Heart right ventricle (tissue), 16 donors: ENCODE results near the gene ENTPD7. TPM values are rescaled to one million over a fixed set of nuclear protein-coding genes. Genes with fewer than 3 reads are reported as not detected.
A peak's percentile ranks its signal among the peaks of the same experiment; 100 is the strongest.
"Not testable (repeated sequence)": the region's sequence is repeated elsewhere in the genome, so short reads cannot be mapped to it uniquely, and the experiment has no call there.

Source experiments
- ATAC-seq, 8 donors: fragments of 200-7000 bp; cut with Tn5 transposase; one replicate each; pipeline ENCODE4 v1.9.1; 2020; ENCODE audit warnings: mild to moderate bottlenecking in 8 of 8, moderate library complexity in 8 of 8, moderate number of reproducible peaks in 1 of 8
- DNase-seq, 2 donors: peaks; one replicate each; pipeline ENCODE4 v3.0.0-alpha.2; 2020
- H3K27ac ChIP-seq, 10 donors: fragments of 200-600 bp; sonication (generic) in 2 of 10; one replicate each; pipeline versions ENCODE4 v1.5.0 to v1.8.0; 2020 to 2022; ENCODE audit warnings: mild to moderate bottlenecking in 3 of 10
- H3K27me3 ChIP-seq, 7 donors: fragments of 200-600 bp; one replicate each; pipeline ENCODE4 v1.8.0; 2021 to 2022; ENCODE audit warnings: mild to moderate bottlenecking in 2 of 7
- H3K36me3 ChIP-seq, 9 donors: fragments of 200-600 bp; sonication (generic) in 1 of 9; one replicate each; pipeline versions ENCODE4 v1.5.0 to v1.8.0; 2020 to 2022; ENCODE audit warnings: mild to moderate bottlenecking in 2 of 9
- H3K4me1 ChIP-seq, 9 donors: fragments of 200-600 bp; sonication (generic) in 1 of 9; one replicate each; pipeline versions ENCODE4 v1.5.0 to v1.8.0; 2020 to 2022; ENCODE audit warnings: mild to moderate bottlenecking in 4 of 9
- H3K4me3 ChIP-seq, 10 donors: fragments of 200-600 bp; sonication (generic) in 2 of 10; one replicate each; pipeline versions ENCODE4 v1.5.0 to v1.8.0; 2020 to 2022; ENCODE audit warnings: mild to moderate bottlenecking in 7 of 10, moderate library complexity in 2 of 10
- H3K9me3 ChIP-seq, 11 donors: fragments of 200-600 bp in 10 of 11; sonication (generic) in 2 of 11; one replicate each; pipeline versions ENCODE4 v1.5.0 to v1.8.0; 2013 to 2022; ENCODE audit warnings: mild to moderate bottlenecking in 2 of 11, control low read depth in 1 of 11, moderate library complexity in 1 of 11
- WGBS, 2 donors: extraction: QIAGEN DNeasy Blood & Tissue Kit; methylation state at CpG; one replicate each; pipeline ENCODE4 v1.1.7; 2013; ENCODE audit warnings: inconsistent platforms in 1 of 2; 5-methylcytosine and 5-hydroxymethylcytosine counted together
- intact Hi-C, 10 donors: fragments of 100-400 bp; cut with DNase I; formaldehyde crosslinking; loops; one replicate each; pipeline versions ENCODE4 v1.11.1 to v1.14.2; 2022
- polyA plus RNA-seq, 2 donors: library from polyadenylated mRNA; stranded (reverse); fragments of 200-250 nt; gene quantifications; one replicate each; pipeline ENCODE4 v1.2.3, GENCODE V29; 2013
- total RNA-seq, 10 donors: library from RNA; stranded (reverse); fragmentation: NEBNext Ultra II Directional in 3 of 10; extraction: Animal tissue kit (Norgen Biotek cat#: 25700) in 3 of 10; gene quantifications; one replicate each; pipeline versions ENCODE4 v1.2.1 to v1.2.4, GENCODE V29; 2021 to 2023
- TF ChIP-seq, protein P1 (sequence below), 9 donors: fragments of 200-600 bp; sonication (generic) in 2 of 9; IDR thresholded peaks; one replicate each; pipeline versions ENCODE4 v1.5.0 to v1.8.0; 2021 to 2022; ENCODE audit warnings: antibody characterized with exemption in 9 of 9, mild to moderate bottlenecking in 5 of 9, moderate library complexity in 1 of 9
- donor health status: Arrhythmogenic right ventricular cardiomyopathy.
- donor health status: ischemic (EF 13 %, LVEDD 7.1; RV severe dilation, severe dysfunction).
- donor health status: healthy with polysubstance abuse.
- donor health status: DM: no; HTN: yes; CAD: no.
- donor health status: DM: no; HTN: no; CAD: no.
- donor health status: ischemic (EF 25% LVEDD 6.9; RV normal size, moderate dysfunction).
- donor health status: ischemic (EF 25% LVEDD 5.7; RV mildly dilated, moderate dysfunction).
- donor health status: healthy.
- donor health status: DM: yes; HTN: yes; CAD: no.
- donor health status: Ischemic cardiomyopathy.
- donor health status: ischemic (EF 35%, LVEDD 5.7; RV mildly dilated, moderate dysfunction).
- donor health status: nonischemic (EF 11% LVEDD 7.7; RV severe dilation, severe dysfunction).
- donor health status: DM: yes; HTN: yes; CAD: no.
- donor health status: PGD.
- donor health status: ischemic (EF 29% LVEDD 5.4; RV normal size, mild dysfunction).
- donor health status: nonischemic (EF 23%, LVEDD 6.1; RV moderate dilation, normal function).

Gene ENTPD7
- total and polyA plus RNA-seq, 12 donors = 0.22 to 3.8 (median 2.3) TPM

- Histone ChIP-seq H3K27me3 (no peaks in the 10 kb centered on the region), H3K4me3 (no peak overlapping the region), H3K9me3 (peaks cover 0 to 27% (median 12%) of the 10 kb centered on the region in 11 donors), H3K4me1 (peaks cover 0 to 39% (median 3%) of the 10 kb centered on the region in 9 donors), H3K36me3 (peaks cover 0 to 100% (median 56%) of the 10 kb centered on the region in 9 donors), H3K27ac (peak overlapping the region in 4 of 10 donors; percentile 19 to 59 (median 49))
- intact Hi-C loops = no loop called here
- ATAC-seq (peak in 3 of 8 donors; percentile 40 to 61 (median 43)), DNase-seq (no peak)
- 50 to 65% methylated on average over 3 of the region's 3 CpGs for WGBS, 2 donors
- TF ChIP-seq, protein P1, sequence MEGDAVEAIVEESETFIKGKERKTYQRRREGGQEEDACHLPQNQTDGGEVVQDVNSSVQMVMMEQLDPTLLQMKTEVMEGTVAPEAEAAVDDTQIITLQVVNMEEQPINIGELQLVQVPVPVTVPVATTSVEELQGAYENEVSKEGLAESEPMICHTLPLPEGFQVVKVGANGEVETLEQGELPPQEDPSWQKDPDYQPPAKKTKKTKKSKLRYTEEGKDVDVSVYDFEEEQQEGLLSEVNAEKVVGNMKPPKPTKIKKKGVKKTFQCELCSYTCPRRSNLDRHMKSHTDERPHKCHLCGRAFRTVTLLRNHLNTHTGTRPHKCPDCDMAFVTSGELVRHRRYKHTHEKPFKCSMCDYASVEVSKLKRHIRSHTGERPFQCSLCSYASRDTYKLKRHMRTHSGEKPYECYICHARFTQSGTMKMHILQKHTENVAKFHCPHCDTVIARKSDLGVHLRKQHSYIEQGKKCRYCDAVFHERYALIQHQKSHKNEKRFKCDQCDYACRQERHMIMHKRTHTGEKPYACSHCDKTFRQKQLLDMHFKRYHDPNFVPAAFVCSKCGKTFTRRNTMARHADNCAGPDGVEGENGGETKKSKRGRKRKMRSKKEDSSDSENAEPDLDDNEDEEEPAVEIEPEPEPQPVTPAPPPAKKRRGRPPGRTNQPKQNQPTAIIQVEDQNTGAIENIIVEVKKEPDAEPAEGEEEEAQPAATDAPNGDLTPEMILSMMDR (IDR thresholded peaks at IDR 0.05) = no peak
These were observed 84.5 kb downstream of the ENTPD7 start for GRCh38 chr10:99743841-99744240.

DNA sequence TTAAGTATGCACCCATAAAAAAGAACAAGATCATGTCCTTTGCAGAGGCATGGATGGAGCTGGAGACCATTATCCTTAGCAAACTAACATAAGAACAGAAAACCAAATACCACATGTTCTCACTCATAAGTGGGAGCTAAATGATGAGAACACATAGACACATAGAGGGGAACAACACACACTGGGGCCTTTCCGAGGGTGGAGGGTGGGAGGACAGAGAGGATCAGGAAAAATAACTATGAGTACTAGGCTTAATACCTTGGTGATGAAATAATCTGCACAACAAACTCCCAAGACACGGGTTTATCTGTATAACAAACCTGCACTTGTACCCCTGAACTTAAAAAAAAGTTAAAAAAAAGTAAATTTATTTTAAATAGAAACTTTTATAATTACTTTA, 86.9 kb downstream of the ENTPD7 start:
- DNase-seq, H3K4me3 ChIP-seq, ATAC-seq, H3K9me3 ChIP-seq, H3K27ac ChIP-seq, intact Hi-C loops, H3K27me3 ChIP-seq: not testable (repeated sequence)
- H3K36me3 ChIP-seq = peaks cover 0 to 100% (median 45%) of the 10 kb centered on the region in 9 donors
- peaks cover 0 to 43% (median 3%) of the 10 kb centered on the region in 9 donors for H3K4me1 ChIP-seq
- 86 to 95% methylated on average over 2 of the region's 2 CpGs for WGBS, 2 donors

- Histone ChIP-seq H3K27me3 (no peaks in the 10 kb centered on the region), H3K36me3 (peaks cover 0 to 100% (median 48%) of the 10 kb centered on the region in 9 donors), H3K4me3 (no peak overlapping the region), H3K27ac (peak overlapping the region in 6 of 10 donors; percentile 10 to 73 (median 66)), H3K9me3 (no peaks in the 10 kb centered on the region), H3K4me1 (peaks cover 0 to 18% (median 0%) of the 10 kb centered on the region in 9 donors)
- intact Hi-C loops = no loop called here
- WGBS, 2 donors = 64 to 77% methylated on average over 2 of the region's 2 CpGs
- ATAC-seq (peak in 6 of 8 donors; percentile 35 to 84 (median 70)), DNase-seq (no peak)
- TF ChIP-seq, protein P1 (IDR thresholded peaks at IDR 0.05) = no peak
These were observed 89.6 kb downstream of the ENTPD7 start for GRCh38 chr10:99748823-99749451.

DNA sequence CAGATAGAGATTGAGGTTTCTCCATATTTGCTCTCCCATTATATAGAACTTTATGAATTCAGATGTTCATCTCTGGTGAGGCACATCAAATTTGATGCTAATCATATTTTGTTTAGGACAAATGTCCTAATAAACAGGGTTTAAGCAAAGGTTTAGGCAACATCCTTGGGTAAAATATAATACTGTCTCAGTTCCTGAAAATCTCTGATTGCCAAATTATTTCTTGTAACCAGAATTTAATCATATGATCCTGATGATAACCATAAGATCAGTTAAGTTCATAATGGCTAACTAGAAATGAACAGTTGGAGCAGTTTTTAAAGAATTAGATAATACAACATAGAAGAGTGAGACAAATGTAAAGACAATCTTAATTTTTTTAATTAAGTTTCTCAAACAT, 91.3 kb downstream of the ENTPD7 start:
- H3K27me3 ChIP-seq = no peaks in the 10 kb centered on the region
- no peak for DNase-seq
- no peak for ATAC-seq
- intact Hi-C loops = no loop called here
- H3K9me3 ChIP-seq = no peaks in the 10 kb centered on the region
- no peak overlapping the region for H3K4me3 ChIP-seq
- TF ChIP-seq, protein P1 (IDR thresholded peaks at IDR 0.05) = no peak
- no peak overlapping the region for H3K27ac ChIP-seq
- peaks cover 0 to 100% (median 59%) of the 10 kb centered on the region in 9 donors for H3K36me3 ChIP-seq
- H3K4me1 ChIP-seq = peaks cover 0 to 13% (median 0%) of the 10 kb centered on the region in 9 donors

GRCh38 chr10:99754670-99755069, 95.4 kb downstream of the ENTPD7 start:
- no peak for DNase-seq
- Histone ChIP-seq H3K27me3 (no peaks in the 10 kb centered on the region), H3K36me3 (peaks cover 0 to 100% (median 72%) of the 10 kb centered on the region in 9 donors), H3K27ac (no peak overlapping the region), H3K9me3 (no peaks in the 10 kb centered on the region), H3K4me1 (no peaks in the 10 kb centered on the region), H3K4me3 (no peak overlapping the region)
- 96 to 97% methylated on average over 1 of the region's 1 CpG for WGBS, 2 donors
- ATAC-seq = no peak
- TF ChIP-seq, protein P1 (IDR thresholded peaks at IDR 0.05) = no peak
- intact Hi-C loops = no loop called here
